Mesothelial cell of epicardium (in vitro differentiated cells): ENCODE data around the gene EML1. TPM values are rescaled to one million over a fixed set of nuclear protein-coding genes. Genes with fewer than 3 reads are reported as not detected.

ENCODE experiments used
- DNase-seq, 2 experiments: peaks; one replicate each; pipeline ENCODE4 v3.0.0; 2021; ENCODE audit warnings: low spot score in 2 of 2; ENCODE audit not compliant: unreplicated experiment in 2 of 2
- H3K27ac Mint-ChIP-seq: 2 replicates; pipeline ENCODE4 v1.8.0; 2021; ENCODE audit warnings: mixed read lengths
- H3K27me3 Mint-ChIP-seq: 2 replicates; pipeline ENCODE4 v1.8.0; 2021; ENCODE audit warnings: low read depth, mixed read lengths
- H3K36me3 Mint-ChIP-seq: 2 replicates; pipeline ENCODE4 v1.8.0; 2021; ENCODE audit warnings: mixed read lengths
- H3K4me1 Mint-ChIP-seq: 2 replicates; pipeline ENCODE4 v1.8.0; 2021; ENCODE audit warnings: mixed read lengths
- H3K4me3 Mint-ChIP-seq: 2 replicates; pipeline ENCODE4 v1.8.0; 2021; ENCODE audit warnings: mild to moderate bottlenecking, moderate library complexity, mixed read lengths
- H3K9me3 Mint-ChIP-seq: 2 replicates; pipeline ENCODE4 v1.8.0; 2021; ENCODE audit warnings: mixed read lengths
- CTCF ChIP-seq: fragments of 200-600 bp; sonication (generic); IDR thresholded peaks from one replicate; pipeline ENCODE4 v1.5.0; 2021; ENCODE audit warnings: antibody characterized with exemption; ENCODE audit not compliant: unreplicated experiment
- total RNA-seq: library from RNA; stranded (reverse); gene quantifications from 3 replicates; pipeline ENCODE4 v1.2.1, GENCODE V29; 2021

Gene EML1
- total RNA-seq, 1 donor from 2014 or later, result 18.9 TPM

DNA sequence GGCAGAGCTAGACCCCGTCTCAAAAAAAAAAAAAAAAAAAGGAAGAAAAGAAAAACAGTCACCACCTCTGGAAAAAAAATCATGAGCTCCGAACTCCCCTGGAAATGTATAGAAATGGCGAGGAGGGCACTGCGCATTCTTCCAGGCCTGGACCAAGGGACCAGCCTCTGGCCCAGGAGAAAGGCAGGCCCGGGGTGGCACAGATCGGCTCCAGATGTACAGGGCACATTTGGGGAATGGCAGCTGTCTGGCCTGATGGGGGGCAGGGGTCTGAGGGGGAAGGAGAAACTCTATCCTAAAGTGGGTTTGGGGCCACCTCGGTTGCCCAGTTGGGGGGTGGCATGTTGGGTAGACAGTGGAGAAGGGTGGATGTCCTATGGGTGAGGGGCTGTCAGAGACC is 46.0 kb upstream of the EML1 start:
- TF ChIP-seq CTCF, result no peak
- Mint-ChIP-seq H3K27ac (no peak overlapping the region), H3K36me3 (no peaks in the 10 kb centered on the region), H3K4me3 (no peak overlapping the region), H3K9me3 (no peaks in the 10 kb centered on the region), H3K27me3 (peaks cover 36% of the 10 kb centered on the region), H3K4me1 (peaks cover 50% of the 10 kb centered on the region)
- DNase-seq, result no peak

DNA sequence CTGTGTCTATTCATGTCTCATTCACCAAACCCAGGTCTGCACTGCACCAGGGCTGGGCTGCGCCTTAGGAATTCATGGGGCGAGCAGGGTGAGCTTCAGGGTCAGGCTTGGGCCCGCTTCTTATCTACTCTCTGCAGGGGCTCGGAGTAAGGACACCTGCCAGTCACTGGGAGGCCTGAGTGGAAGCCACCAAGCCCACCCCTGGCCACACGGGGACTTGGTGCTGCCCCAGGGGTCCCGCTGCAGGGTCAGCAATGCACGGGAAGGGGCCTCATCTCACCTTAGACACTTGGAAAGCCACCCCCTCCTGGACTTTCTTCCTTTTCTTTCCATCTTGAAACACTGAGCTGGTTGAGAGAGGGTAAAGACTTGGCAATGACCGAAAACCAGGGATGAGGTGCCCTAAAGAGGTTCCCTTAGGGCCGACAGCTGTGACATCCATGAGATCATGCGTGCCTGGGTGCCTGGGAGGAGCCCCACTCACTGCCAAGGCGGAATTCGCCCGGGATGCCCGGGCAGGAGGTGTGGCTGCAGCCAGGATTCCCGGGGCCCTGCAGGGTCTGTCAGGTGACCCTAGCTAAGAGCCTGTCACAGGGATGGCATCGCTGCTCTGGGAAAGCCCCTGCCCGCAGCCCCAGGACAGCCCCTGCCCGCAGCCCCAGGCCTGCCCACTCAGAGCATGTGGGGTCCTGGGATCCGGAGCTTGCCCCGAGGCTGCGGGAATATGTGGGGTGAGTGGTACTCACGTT is 45.5 kb upstream of the EML1 start:
- H3K27ac Mint-ChIP-seq, result no peak overlapping the region

GRCh38 chr14:99748529-99748928 is 44.7 kb upstream of the EML1 start:
- Mint-ChIP-seq H3K4me3 (no peak overlapping the region), H3K9me3 (no peaks in the 10 kb centered on the region), H3K4me1 (peaks cover 62% of the 10 kb centered on the region), H3K27ac (no peak overlapping the region), H3K27me3 (peaks cover 30% of the 10 kb centered on the region), H3K36me3 (no peaks in the 10 kb centered on the region)
- TF ChIP-seq CTCF, result no peak
- DNase-seq, result no peak

More for the DNA sequence above, 45.5 kb upstream of the EML1 start:
- no peak overlapping the region for H3K4me3 Mint-ChIP-seq
- peaks cover 31% of the 10 kb centered on the region for H3K27me3 Mint-ChIP-seq
- H3K4me1 Mint-ChIP-seq, result peaks cover 56% of the 10 kb centered on the region
- no peaks in the 10 kb centered on the region for H3K36me3 Mint-ChIP-seq
- no peak for DNase-seq
- TF ChIP-seq CTCF, result no peak
- no peaks in the 10 kb centered on the region for H3K9me3 Mint-ChIP-seq

- peak; percentile 32 for TF ChIP-seq CTCF
- peaks cover 62% of the 10 kb centered on the region for H3K4me1 Mint-ChIP-seq
- H3K36me3 Mint-ChIP-seq, result no peaks in the 10 kb centered on the region
- H3K27me3 Mint-ChIP-seq, result peaks cover 26% of the 10 kb centered on the region
- no peaks in the 10 kb centered on the region for H3K9me3 Mint-ChIP-seq
- no peak overlapping the region for H3K4me3 Mint-ChIP-seq
- DNase-seq, result no peak
- no peak overlapping the region for H3K27ac Mint-ChIP-seq
Measured at GRCh38 chr14:99749142-99749541, 44.1 kb upstream of the EML1 start.

GRCh38 chr14:99749763-99750715 is 43.2 kb upstream of the EML1 start:
- no peak for DNase-seq
- H3K9me3 Mint-ChIP-seq, result no peaks in the 10 kb centered on the region
- no peaks in the 10 kb centered on the region for H3K36me3 Mint-ChIP-seq
- peaks cover 22% of the 10 kb centered on the region for H3K27me3 Mint-ChIP-seq
- no peak for TF ChIP-seq CTCF
- no peak overlapping the region for H3K4me3 Mint-ChIP-seq
- peaks cover 55% of the 10 kb centered on the region for H3K4me1 Mint-ChIP-seq
- H3K27ac Mint-ChIP-seq, result peak overlapping the region; percentile 57
